Fibroblast of peridontal ligament (primary cell): ENCODE measurements around the gene NMBR.
"Not testable (repeated sequence)": the region's sequence is repeated elsewhere in the genome, so short reads cannot be mapped to it uniquely, and the experiment has no call there.

ENCODE experiments used
- DNase-seq: peaks from one replicate; pipeline ENCODE4 v3.0.0-alpha.2; 2010; ENCODE audit errors: extremely low read depth

Gene NMBR

GRCh38 chr6:142146828-142147662 lies at the start of gene NMBR, which contains the start of gene VTA1:
NMBR (minus strand) TSS chr6:142147122; CDS start chr6:142088658, 58,464 bp downstream.
VTA1 (plus strand) TSS chr6:142147263; CDS start chr6:142147288, 25 bp downstream.
- DNase-seq: peak; percentile 99

- no peak for DNase-seq
These were observed 49.1 kb upstream of the NMBR start for GRCh38 chr6:142195862-142196541.

GRCh38 chr6:142193621-142194020 lies 46.7 kb upstream of the NMBR start:
- no peak for DNase-seq

- no peak for DNase-seq
These were observed 45.4 kb upstream of the NMBR start for GRCh38 chr6:142192343-142192742.

GRCh38 chr6:142189057-142189456 lies 42.1 kb upstream of the NMBR start:
- no peak for DNase-seq

GRCh38 chr6:142188341-142188740 lies 41.4 kb upstream of the NMBR start:
- DNase-seq: not testable (repeated sequence)

GRCh38 chr6:142187209-142187608 lies 40.3 kb upstream of the NMBR start:
- DNase-seq: peak; percentile 13

GRCh38 chr6:142185641-142186040 lies 38.7 kb upstream of the NMBR start:
- DNase-seq: no peak

GRCh38 chr6:142184307-142184706 lies 37.4 kb upstream of the NMBR start:
- DNase-seq: no peak

- DNase-seq: no peak
These were observed 36.4 kb upstream of the NMBR start for GRCh38 chr6:142183351-142183750.

- no peak for DNase-seq
These were observed 35.1 kb upstream of the NMBR start for GRCh38 chr6:142182004-142182403.

GRCh38 chr6:142178129-142178528 lies 31.2 kb upstream of the NMBR start:
- DNase-seq: no peak

- no peak for DNase-seq
These were observed 27.8 kb upstream of the NMBR start for GRCh38 chr6:142174703-142175102.

GRCh38 chr6:142173980-142174379 lies 27.1 kb upstream of the NMBR start:
- no peak for DNase-seq

- no peak for DNase-seq
These were observed 25.8 kb upstream of the NMBR start for GRCh38 chr6:142172758-142173157.

- DNase-seq: no peak
These were observed 24.4 kb upstream of the NMBR start for GRCh38 chr6:142171351-142171750.

- DNase-seq: no peak
These were observed 20.6 kb upstream of the NMBR start for GRCh38 chr6:142167486-142167885.

- DNase-seq: no peak
These were observed 20.1 kb upstream of the NMBR start for GRCh38 chr6:142167071-142167470.

- DNase-seq: no peak
These were observed 18.3 kb upstream of the NMBR start for GRCh38 chr6:142165227-142165626.

- no peak for DNase-seq
These were observed 15.9 kb upstream of the NMBR start for GRCh38 chr6:142162780-142163179.

GRCh38 chr6:142156758-142157068 lies 9.8 kb upstream of the NMBR start:
- not testable (repeated sequence) for DNase-seq

- DNase-seq: peak; percentile 55
These were observed 9.2 kb upstream of the NMBR start for GRCh38 chr6:142155895-142156757.
